H1 (cell line): ENCODE measurements around the gene ZRANB2. TPM values are rescaled to one million over a fixed set of nuclear protein-coding genes. Genes with fewer than 3 reads are reported as not detected.

Experiments used
- CTCF ChIA-PET: fragments of 300-600 bp; sonication (Branson Sonifier 250); formaldehyde crosslinking; loops from one replicate; lab custom pipeline; 2021; ENCODE audit not compliant: partially characterized antibody; lab: Charles Lee
- POLR2A ChIA-PET: fragments of 300-600 bp; sonication (Branson Sonifier 250); formaldehyde crosslinking; loops from one replicate; lab custom pipeline; 2021; ENCODE audit warnings: inconsistent platforms; ENCODE audit not compliant: partially characterized antibody; lab: Charles Lee
- DNase-seq, 2 experiments: peaks; one replicate each; pipeline versions ENCODE4 v3.0.0 to v3.0.0-alpha.2; 2010 to 2022; ENCODE audit warnings: low spot score in 2 of 2, low read depth in 1 of 2, mixed read lengths in 1 of 2
- FAIRE-seq: peaks from 2 replicates; lab custom pipeline; 2011; peaks lifted over from hg19 to GRCh38; lab: Jason Lieb, UNC
- H2AFZ ChIP-seq: 2 replicates; pipeline ENCODE4 v1.8.1; 2012; ENCODE audit warnings: low read length, inconsistent platforms
- H2AK5ac ChIP-seq: 2 replicates; pipeline ENCODE4 v1.6.1; 2013; ENCODE audit warnings: low read depth, low read length
- H2BK120ac ChIP-seq: replicated peaks from 2 replicates; pipeline ENCODE3; 2013; ENCODE audit warnings: low read depth, low read length, inconsistent platforms
- H2BK12ac ChIP-seq: 2 replicates; pipeline ENCODE4 v1.6.1; 2013; ENCODE audit warnings: low read depth, low read length
- H2BK15ac ChIP-seq: 2 replicates; pipeline ENCODE4 v1.6.1; 2013; ENCODE audit warnings: low read length
- H2BK20ac ChIP-seq: 2 replicates; pipeline ENCODE4 v1.6.1; 2013; ENCODE audit warnings: low read length
- H2BK5ac ChIP-seq: 2 replicates; pipeline ENCODE4 v1.6.1; 2013; ENCODE audit warnings: low read depth, low read length
- H3K14ac ChIP-seq: 2 replicates; pipeline ENCODE4 v1.6.1; 2013; ENCODE audit warnings: inconsistent platforms; ENCODE audit not compliant: insufficient read length
- H3K18ac ChIP-seq: 2 replicates; pipeline ENCODE4 v1.6.1; 2013; ENCODE audit warnings: low read length; ENCODE audit errors: extremely low read depth
- H3K23ac ChIP-seq: 2 replicates; pipeline ENCODE4 v1.6.1; 2013; ENCODE audit warnings: inconsistent platforms; ENCODE audit not compliant: insufficient read length
- H3K23me2 ChIP-seq: 2 replicates; pipeline ENCODE4 v1.6.1; 2013; ENCODE audit warnings: low read depth, low read length
- H3K27ac ChIP-seq: 2 replicates; pipeline ENCODE4 v1.6.1; 2011; ENCODE audit warnings: low read depth, low read length, inconsistent platforms
- H3K27me3 ChIP-seq, 4 experiments: replicated peaks in 1 of 4; 1 replicate in 1 of 4; 2 replicates in 3 of 4; pipeline versions ENCODE4 v1.6.1 to v1.8.1; 2011 to 2013; ENCODE audit warnings: low read length in 3 of 4, mild to moderate bottlenecking in 3 of 4, inconsistent platforms in 2 of 4, mixed read lengths in 2 of 4, moderate library complexity in 1 of 4; ENCODE audit not compliant: control insufficient read depth in 3 of 4, insufficient read depth in 3 of 4; ENCODE audit errors: extremely low read depth in 1 of 4
- H3K36me3 ChIP-seq, 4 experiments: 2 replicates each; pipeline versions ENCODE4 v1.6.1 to v1.8.1; 2011 to 2013; ENCODE audit warnings: mild to moderate bottlenecking in 4 of 4, low read length in 3 of 4, moderate library complexity in 2 of 4, control low read depth in 1 of 4, inconsistent platforms in 1 of 4; ENCODE audit not compliant: insufficient read depth in 4 of 4, control insufficient read depth in 2 of 4
- H3K4ac ChIP-seq: replicated peaks from 2 replicates; pipeline ENCODE3; 2013; ENCODE audit warnings: low read length, low read depth, mixed read lengths, inconsistent platforms; ENCODE audit not compliant: insufficient read length
- H3K4me1 ChIP-seq, 4 experiments: replicated peaks in 1 of 4; 1 replicate in 1 of 4; 2 replicates in 3 of 4; pipeline versions ENCODE4 v1.6.1 to v1.8.1; 2011 to 2013; ENCODE audit warnings: low read length in 3 of 4, inconsistent platforms in 2 of 4, mixed read lengths in 1 of 4; ENCODE audit not compliant: insufficient read depth in 4 of 4, control insufficient read depth in 3 of 4
- H3K4me2 ChIP-seq, 2 experiments: 2 replicates each; pipeline versions ENCODE4 v1.6.1 to v1.8.1; 2011 to 2013; ENCODE audit warnings: low read depth in 2 of 2, low read length in 2 of 2, control low read depth in 1 of 2, inconsistent platforms in 1 of 2, mild to moderate bottlenecking in 1 of 2; ENCODE audit not compliant: insufficient read depth in 1 of 2
- H3K4me3 ChIP-seq, 4 experiments: fragments of 200-600, 300-600 bp in 1 of 4; sonication (generic), shearing (Covaris generic), sonication (Bioruptor Twin) in 1 of 4; 2 replicates each; pipeline versions ENCODE4 v1.5.1 to v1.8.1; 2011 to 2016; ENCODE audit warnings: low read length in 4 of 4, low read depth in 3 of 4, control low read depth in 2 of 4, inconsistent platforms in 2 of 4, mild to moderate bottlenecking in 2 of 4, mixed read lengths in 1 of 4, moderate library complexity in 1 of 4; ENCODE audit not compliant: insufficient read depth in 2 of 4; ENCODE audit errors: extremely low read depth in 1 of 4
- H3K56ac ChIP-seq: replicated peaks from 2 replicates; pipeline ENCODE3; 2013; ENCODE audit warnings: low read depth, mild to moderate bottlenecking, mixed read lengths, low read length, inconsistent platforms; ENCODE audit not compliant: insufficient read length
- H3K79me1 ChIP-seq: 2 replicates; pipeline ENCODE4 v1.6.1; 2013; ENCODE audit warnings: low read depth, low read length, control low read depth
- H3K79me2 ChIP-seq, 2 experiments: 2 replicates each; pipeline versions ENCODE4 v1.6.1 to v1.8.1; 2012 to 2013; ENCODE audit warnings: low read length in 2 of 2, mild to moderate bottlenecking in 2 of 2, inconsistent platforms in 1 of 2; ENCODE audit not compliant: insufficient read depth in 2 of 2, control insufficient read depth in 1 of 2
- H3K9ac ChIP-seq, 4 experiments: replicated peaks in 1 of 4; 1 replicate in 1 of 4; 2 replicates in 3 of 4; pipeline versions ENCODE4 v1.6.1 to v1.8.1; 2011 to 2013; ENCODE audit warnings: low read depth in 3 of 4, low read length in 3 of 4, control low read depth in 2 of 4, mild to moderate bottlenecking in 2 of 4, moderate library complexity in 2 of 4, inconsistent platforms in 1 of 4; ENCODE audit errors: extremely low read depth in 1 of 4
- H3K9me3 ChIP-seq, 2 experiments: 2 replicates each; pipeline versions ENCODE4 v1.6.1 to v1.8.1; 2012 to 2013; ENCODE audit warnings: mild to moderate bottlenecking in 2 of 2, moderate library complexity in 2 of 2, control low read depth in 1 of 2, inconsistent platforms in 1 of 2, low read depth in 1 of 2, low read length in 1 of 2, mixed read lengths in 1 of 2; ENCODE audit not compliant: insufficient read depth in 2 of 2
- H4K20me1 ChIP-seq, 2 experiments: replicated peaks in 1 of 2; 2 replicates each; pipeline versions ENCODE3 to v1.8.1; 2011 to 2013; ENCODE audit warnings: inconsistent platforms in 2 of 2, low read length in 2 of 2, mild to moderate bottlenecking in 1 of 2; ENCODE audit not compliant: insufficient read depth in 2 of 2, control insufficient read depth in 1 of 2
- H4K5ac ChIP-seq: 2 replicates; pipeline ENCODE4 v1.6.1; 2013; ENCODE audit warnings: low read length, low read depth, mixed read lengths, inconsistent platforms; ENCODE audit not compliant: insufficient read length
- H4K8ac ChIP-seq: 2 replicates; pipeline ENCODE4 v1.8.0; 2013; ENCODE audit warnings: mild to moderate bottlenecking, moderate library complexity, low read length, inconsistent platforms; ENCODE audit not compliant: insufficient read depth; ENCODE audit errors: extremely low read depth
- H4K91ac ChIP-seq: replicated peaks from 2 replicates; pipeline ENCODE3; 2013; ENCODE audit warnings: low read length, mixed read lengths, inconsistent platforms; ENCODE audit not compliant: insufficient read length
- KDM4A ChIP-seq: IDR thresholded peaks from one replicate; pipeline ENCODE4 v1.7.1; 2012; ENCODE audit warnings: low read depth, mild to moderate bottlenecking, moderate library complexity, low read length, inconsistent platforms; ENCODE audit not compliant: severe bottlenecking
- KDM5A ChIP-seq: fragments of 200-600 bp; IDR thresholded peaks from 2 replicates; pipeline ENCODE4 v1.7.1; 2012; ENCODE audit warnings: mild to moderate bottlenecking, low read length, inconsistent platforms, mixed read lengths
- RBBP5 ChIP-seq: IDR thresholded peaks from 2 replicates; pipeline ENCODE4 v1.7.1; 2012; ENCODE audit warnings: low read depth, mild to moderate bottlenecking, inconsistent platforms, low read length, moderate library complexity, borderline replicate concordance
- WGBS, 2 experiments: shearing (Covaris generic) in 1 of 2; methylation state at CpG; one replicate each; pipeline versions ENCODE4 v1.1.6 to v1.1.7; 2013 to 2015; ENCODE audit warnings: low lambda C conversion rate in 2 of 2, mixed read lengths in 2 of 2, inconsistent platforms in 1 of 2, low coverage in 1 of 2, missing lambda C conversion rate in 1 of 2; ENCODE audit not compliant: insufficient replicate concordance in 2 of 2, insufficient coverage in 1 of 2, insufficient read length in 1 of 2; ENCODE audit errors: extremely low coverage in 1 of 2, missing lambda C conversion rate in 1 of 2; 5-methylcytosine and 5-hydroxymethylcytosine counted together
- polyA plus RNA-seq, 7 experiments: library from polyadenylated mRNA; depleted of rRNA in 3 of 7; stranded (reverse) in 5 of 7; unstranded in 2 of 7; fragments of >200 nt in 5 of 7; fragments of 200-250 nt in 2 of 7; gene quantifications; 1 replicate in 5 of 7; 2 replicates in 1 of 7; 4 replicates in 1 of 7; pipeline versions ENCODE4 v1.2.1 to v1.2.3, GENCODE V29; 2011 to 2013; ENCODE audit warnings: missing spikeins in 2 of 7, mixed read lengths in 2 of 7
- total RNA-seq: library from RNA; stranded (reverse); fragmentation: NEBNext Ultra II Directional; extraction: Animal tissue kit (Norgen Biotek cat#: 25700); gene quantifications from 2 replicates; pipeline ENCODE4 v1.2.1, GENCODE V29; 2021
- TF ChIP-seq, protein P1 (sequence below): IDR thresholded peaks from 2 replicates; pipeline ENCODE4 v1.6.1; 2011; ENCODE audit warnings: low read depth, mild to moderate bottlenecking, low read length; ENCODE audit not compliant: insufficient read depth

ZRANB2 gene
- total and polyA plus RNA-seq, 2 of the 8 experiments (the other 6 are each of a cell fraction or from before 2014, with no cell fraction given) = 35.8 to 103 TPM

DNA sequence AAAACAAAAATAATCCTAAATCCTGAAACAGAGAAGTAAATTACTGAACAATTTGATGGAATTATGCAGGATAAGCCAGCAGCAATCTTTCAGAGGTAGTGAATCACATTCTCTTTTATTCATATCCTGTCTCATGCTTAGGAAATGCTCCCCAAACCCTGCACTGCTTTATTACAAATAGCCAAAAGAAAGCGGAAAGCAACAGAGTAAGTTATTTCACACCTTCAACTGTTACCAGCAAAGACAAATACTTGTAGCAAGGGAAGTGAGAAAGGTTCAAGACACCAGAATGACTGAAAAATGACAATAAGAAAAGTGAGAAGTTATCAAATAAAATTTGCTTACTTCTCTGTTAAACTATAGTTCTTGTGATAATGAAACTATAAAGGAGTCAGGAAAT, 6.2 kb downstream of the ZRANB2 start:
- Histone ChIP-seq H2AK5ac (no peak overlapping the region), H2AFZ (no peak overlapping the region), H3K79me2 (peaks cover 10 to 61% of the 10 kb centered on the region in 2 experiments; a peak in 3 of 4 replicates), H2BK12ac (no peak overlapping the region), H4K91ac (no peak overlapping the region), H3K4me3 (no peak overlapping the region), H3K4me1 (no peaks in the 10 kb centered on the region; a peak in 2 of 7 replicates), H3K27me3 (no peaks in the 10 kb centered on the region), H3K23ac (no peak overlapping the region), H2BK120ac (no peak overlapping the region), H4K8ac (no peak overlapping the region), H3K4me2 (no peak overlapping the region), H2BK20ac (no peak overlapping the region), H3K18ac (no peak overlapping the region), H3K23me2 (no peaks in the 10 kb centered on the region; the same call in 1 of the 2 replicates), H2BK5ac (no peak overlapping the region), H3K79me1 (no peaks in the 10 kb centered on the region), H4K20me1 (peaks cover 5 to 9% of the 10 kb centered on the region in 2 experiments), H3K36me3 (peaks cover 28 to 81% (median 56%) of the 10 kb centered on the region in 4 experiments), H3K9me3 (no peaks in the 10 kb centered on the region), H3K56ac (no peak overlapping the region), H2BK15ac (no peak overlapping the region), H4K5ac (no peak overlapping the region), H3K27ac (no peak overlapping the region), H3K9ac (no peak overlapping the region), H3K4ac (no peak overlapping the region), H3K14ac (no peak overlapping the region)
- FAIRE-seq (no peak), DNase-seq (no peak)
- POLR2A ChIA-PET = interaction anchor here (1.2 to 4.7 kb wide), 2 partner anchors 10 to 17 kb away, joined by 3 to 26 read pairs; no protein-coding TSS in a partner anchor
- TF ChIP-seq, protein P1, sequence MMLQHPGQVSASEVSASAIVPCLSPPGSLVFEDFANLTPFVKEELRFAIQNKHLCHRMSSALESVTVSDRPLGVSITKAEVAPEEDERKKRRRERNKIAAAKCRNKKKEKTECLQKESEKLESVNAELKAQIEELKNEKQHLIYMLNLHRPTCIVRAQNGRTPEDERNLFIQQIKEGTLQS = no peak
- no peak for TF ChIP-seq KDM5A
- no peak for TF ChIP-seq KDM4A
- TF ChIP-seq RBBP5 = no peak
- CTCF ChIA-PET = no interaction called here
- 93% methylated on average over 1 of the region's 1 CpG; no CpG with 5 or more reads in 1 of the 2 experiments for WGBS, 2 experiments
